RPMI7951 (cell line): ENCODE data around the gene STX4. TPM values are rescaled to one million over a fixed set of nuclear protein-coding genes. Genes with fewer than 3 reads are reported as not detected.

ENCODE experiments used
- DNase-seq: peaks from one replicate; pipeline ENCODE4 v3.0.0-alpha.2; 2012; ENCODE audit warnings: low read depth
- total RNA-seq: library from RNA; depleted of rRNA; stranded (reverse); fragments of >200 nt; shearing (Covaris generic); gene quantifications from 2 replicates; pipeline ENCODE4 v1.2.3, GENCODE V29; 2014; rRNA removed

Gene STX4
- total RNA-seq, 1 experiment from 2014 or later: 23.1 TPM

DNA sequence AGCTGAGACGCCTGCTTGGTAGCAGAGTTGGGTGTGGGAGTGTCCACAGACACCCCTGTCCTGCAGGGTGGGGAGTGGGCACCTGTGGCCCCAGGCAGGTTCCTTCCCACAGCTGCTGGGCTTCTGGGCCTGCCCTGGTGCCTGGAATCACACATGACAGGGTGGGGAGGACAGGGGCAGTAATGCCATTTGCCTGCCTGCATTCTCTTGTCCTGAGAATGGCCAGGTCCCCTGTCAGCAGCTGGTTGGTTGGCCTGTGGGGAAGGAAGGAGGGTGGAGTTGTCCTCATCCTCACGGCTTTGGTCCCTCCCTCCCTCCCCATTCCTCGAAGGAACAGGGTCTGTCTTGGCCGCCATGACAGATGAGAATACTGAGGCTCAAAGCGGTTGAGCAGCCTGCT, 50.2 kb downstream of the STX4 start:
- DNase-seq: no peak

DNA sequence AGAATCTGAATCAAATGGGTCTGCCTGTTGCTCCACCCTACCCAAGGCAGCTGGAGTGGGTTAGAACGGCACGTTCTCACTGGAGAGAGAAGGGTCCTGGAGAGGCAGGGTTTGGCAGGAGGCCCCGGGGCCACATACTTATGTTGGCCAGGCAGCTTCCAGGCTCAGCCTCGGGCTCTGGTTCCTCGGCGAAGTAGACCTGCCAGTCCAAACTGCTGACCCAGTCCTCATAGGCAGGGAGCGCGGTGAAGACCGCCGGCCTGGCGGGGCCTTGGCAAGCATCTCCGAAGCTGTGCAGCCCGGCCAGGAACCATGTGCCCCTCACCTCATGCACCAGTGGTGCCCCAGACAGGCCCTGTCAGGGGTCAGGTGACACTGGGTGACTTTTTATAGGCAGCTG, 50.6 kb downstream of the STX4 start:
- no peak for DNase-seq

DNA sequence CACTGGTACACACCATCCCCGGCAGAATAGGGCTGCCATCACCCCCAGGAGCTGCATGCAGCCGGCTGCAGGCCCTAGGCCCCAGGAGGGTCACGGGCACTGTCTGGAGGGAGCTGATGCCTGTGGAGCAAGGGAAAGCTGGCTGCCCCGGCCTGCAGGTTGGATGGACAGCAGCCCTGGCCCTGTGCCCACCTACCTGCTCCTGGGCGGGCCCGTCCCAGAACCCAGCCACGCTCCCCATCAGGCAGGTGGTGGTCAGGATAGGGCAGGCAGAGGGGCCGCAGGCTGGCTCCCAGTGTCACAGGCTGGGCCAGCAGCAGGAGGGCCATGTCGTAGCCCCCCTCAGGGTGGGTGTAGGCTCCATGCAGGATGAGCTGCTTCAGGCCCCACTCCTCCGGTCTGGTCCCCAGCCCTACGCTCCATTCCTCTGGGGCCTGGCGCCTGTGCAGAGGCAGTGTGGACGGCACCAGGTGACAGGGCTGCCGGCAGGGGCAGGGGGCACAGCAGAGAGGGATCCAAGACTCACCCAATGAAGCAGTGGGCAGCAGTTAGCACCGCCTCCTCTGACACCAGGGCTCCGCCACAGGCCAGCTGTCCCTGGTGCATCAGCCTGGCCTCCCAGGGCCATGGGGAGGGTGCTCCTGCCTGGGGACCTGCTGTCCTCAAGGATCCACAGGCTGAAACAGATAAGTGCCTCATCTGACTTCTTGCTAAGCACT, 51.4 kb downstream of the STX4 start:
- DNase-seq: no peak

DNA sequence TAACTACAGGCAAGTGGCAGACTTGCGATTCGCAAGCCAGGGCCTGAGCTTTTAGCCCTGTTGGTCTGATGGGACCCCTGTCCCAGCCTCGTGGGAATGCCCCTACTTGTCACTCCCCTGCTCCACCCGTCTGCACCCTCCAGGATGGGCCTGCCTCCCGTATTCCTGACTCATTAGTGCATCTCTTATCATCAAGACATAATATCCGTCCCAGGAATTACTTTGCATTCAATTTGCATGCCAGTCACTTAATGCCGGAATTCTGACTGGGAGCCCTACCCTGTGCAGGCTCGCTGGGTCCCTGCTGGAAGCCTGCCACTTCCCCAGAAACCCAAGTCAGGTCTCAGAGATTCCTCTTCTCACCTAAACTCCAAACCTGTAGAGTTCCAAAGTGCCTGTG, 52.1 kb downstream of the STX4 start:
- no peak for DNase-seq

DNA sequence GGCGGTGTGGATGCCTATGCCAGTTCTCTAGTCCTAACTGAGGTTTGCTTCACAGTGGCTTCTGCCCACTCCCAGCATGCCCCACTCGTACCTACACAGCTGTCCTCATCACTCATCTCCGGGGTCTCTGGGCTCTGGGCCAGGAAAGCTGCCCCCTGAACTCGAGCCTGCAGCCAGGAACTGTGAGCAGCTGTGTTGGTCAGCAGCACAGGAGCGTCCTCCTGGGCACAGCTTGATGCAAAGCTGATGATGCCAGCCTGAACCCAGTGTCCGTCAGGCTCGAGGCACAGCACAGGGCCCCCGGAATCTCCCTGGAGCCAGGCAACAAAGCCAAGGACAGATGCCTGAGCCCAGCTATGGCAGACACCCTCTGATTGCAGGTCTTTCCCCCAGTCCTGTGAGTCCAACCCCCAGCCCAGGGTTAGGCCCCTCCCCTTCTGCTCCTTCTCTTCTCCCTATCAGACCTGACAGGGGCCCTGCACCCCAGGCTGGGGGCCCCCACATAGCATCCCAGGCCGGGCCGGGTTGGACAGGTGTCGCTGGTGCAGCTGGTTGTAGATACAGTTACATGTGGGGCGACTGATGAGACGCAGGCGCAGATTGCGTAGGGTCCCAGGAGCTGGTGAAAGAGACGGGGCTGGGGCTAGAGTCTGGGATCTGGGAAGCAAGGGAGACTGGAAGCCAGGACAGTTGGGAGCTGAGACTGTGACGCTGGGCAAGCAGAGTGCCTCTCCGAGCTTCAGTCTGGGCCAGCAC, 52.7 kb downstream of the STX4 start:
- no peak for DNase-seq

DNA sequence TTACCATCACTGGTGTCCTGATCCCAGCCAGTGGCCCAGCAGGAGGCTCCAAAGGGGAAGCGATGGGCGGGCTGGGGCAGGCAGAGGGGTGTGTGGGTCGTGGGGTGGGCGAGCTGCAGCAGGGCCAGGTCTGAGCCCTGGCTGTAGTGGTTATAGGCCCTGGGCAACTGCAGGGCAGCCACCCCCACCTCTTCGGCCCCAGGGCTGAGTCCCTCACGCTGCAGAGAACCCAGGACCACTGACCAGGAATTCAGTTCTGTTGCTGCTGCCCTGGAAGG, 53.2 kb downstream of the STX4 start:
- DNase-seq: no peak

DNA sequence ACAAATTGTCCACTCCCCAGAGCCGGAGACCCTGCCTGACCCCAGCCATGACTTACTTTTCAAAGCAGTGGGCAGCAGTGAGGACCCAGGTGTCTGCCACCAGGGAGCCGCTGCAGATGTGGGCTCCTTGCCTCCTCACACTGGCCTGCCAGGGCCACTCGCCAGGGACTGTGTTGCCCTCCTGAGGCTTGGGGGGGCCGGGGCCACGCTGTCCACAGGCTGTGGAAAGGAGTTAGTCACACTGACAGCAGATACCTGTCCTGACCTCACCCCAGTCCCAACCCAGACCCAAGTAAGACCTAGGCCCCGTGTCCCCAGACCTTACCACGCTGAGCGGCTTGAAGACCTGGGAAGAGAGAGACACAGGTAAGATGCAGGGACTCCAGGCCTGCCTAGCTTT, 54.1 kb downstream of the STX4 start:
- DNase-seq: no peak

DNA sequence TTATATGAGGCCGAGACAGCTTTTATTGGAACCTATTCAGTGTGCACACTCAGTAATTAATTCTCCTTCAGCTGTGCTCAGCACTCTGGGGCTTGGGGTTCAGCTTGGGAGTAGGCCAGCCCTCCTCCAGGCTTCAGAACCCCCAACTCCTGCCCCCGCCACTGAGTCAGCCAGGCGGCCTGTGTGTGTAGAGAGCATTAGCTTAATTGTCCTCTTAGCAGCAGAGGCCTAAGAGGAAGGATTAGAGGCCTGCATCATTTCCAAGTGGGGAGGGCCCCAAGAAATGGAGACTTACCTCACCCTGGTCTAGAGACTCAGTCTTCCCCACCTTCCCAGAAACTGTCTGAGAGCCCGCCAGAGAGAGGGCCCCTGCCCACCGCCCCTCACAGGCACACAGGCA, 54.6 kb downstream of the STX4 start:
- no peak for DNase-seq

DNA sequence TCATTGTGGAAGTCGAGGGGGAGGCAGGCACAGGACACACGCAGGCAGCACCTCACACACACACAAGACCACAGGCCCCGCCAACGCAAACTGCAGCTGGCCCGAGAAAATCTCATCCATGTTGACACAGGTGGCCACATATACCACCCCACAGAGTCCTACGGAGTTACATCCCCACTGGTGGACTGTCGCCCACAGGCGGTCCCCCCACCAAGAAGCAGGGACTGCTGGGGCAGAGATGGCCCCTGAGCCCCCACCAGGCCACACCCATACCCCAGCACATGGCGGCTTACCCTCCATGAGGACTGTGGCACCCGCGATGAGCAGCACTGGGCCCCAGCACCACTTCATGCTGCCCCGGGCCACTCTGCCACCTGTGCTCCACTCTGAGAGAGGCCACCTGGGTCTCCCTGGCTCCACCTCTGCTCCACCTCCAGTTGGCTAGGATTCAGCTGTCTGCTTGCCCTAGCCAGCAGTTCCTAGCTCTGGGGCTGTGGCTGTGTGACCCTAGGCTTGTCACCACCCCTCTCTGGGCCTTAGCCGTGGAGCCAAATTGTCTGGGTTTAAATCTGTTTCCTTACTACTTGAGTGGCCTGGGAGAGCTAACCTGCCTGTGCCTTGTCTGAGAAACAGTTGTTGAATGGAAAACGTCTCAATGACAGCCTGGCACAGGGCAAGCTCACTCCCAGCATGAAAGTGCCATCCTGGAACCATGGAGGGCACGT, 55.3 kb downstream of the STX4 start, which contains the start of gene PRSS53:
TSS of gene PRSS53 (minus strand) at position 485 of the 725 bp plus-strand sequence. CDS start at position 351, 134 bp downstream.
- DNase-seq: no peak

DNA sequence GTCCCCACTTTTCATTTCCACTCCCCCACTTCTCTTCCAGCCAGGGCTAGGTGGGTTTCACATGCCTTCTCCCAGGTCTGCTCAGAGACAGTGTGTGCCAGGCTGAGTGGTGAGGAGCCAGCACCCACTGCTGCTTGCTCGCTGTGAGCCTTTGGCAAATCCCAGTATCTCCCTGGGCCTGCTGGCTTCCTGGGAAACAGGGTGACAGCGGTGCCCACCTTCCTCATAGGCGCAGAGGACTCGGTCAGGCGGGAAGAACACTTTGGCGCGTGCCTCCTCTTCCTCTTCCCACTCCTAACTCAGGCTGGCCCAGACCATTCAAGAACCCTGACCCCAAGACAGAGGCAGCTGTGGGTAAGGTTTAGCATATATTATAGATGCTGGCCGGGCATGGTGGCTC, 55.8 kb downstream of the STX4 start:
- DNase-seq: no peak

Other genes with a start within 250 kb of the STX4 start
- gene ZNF629, start 246.4 kb upstream of the STX4 start, total RNA-seq: 7.5 and 8.3 TPM in 2 replicates
- gene BCL7C, start 139.5 kb upstream of the STX4 start, total RNA-seq: 40.5 and 42.2 TPM in 2 replicates
- 0.24 and 0.39 TPM in 2 replicates for gene CTF1, start 136.9 kb upstream of the STX4 start, total RNA-seq
- gene FBXL19, start 110.0 kb upstream of the STX4 start, total RNA-seq: 3.7 and 8.1 TPM in 2 replicates
- 28.5 and 41.6 TPM in 2 replicates for gene ORAI3, start 84.5 kb upstream of the STX4 start, total RNA-seq
- gene SETD1A, start 75.8 kb upstream of the STX4 start, total RNA-seq: 1.1 and 1.2 TPM in 2 replicates
- gene HSD3B7, start 48.4 kb upstream of the STX4 start, total RNA-seq: 10.9 and 16.3 TPM in 2 replicates
- gene STX1B, start 22.9 kb upstream of the STX4 start, total RNA-seq: 0.29 and 0.60 TPM in 2 replicates
- 3.6 and 6.2 TPM in 2 replicates for gene ZNF668, start 40.7 kb downstream of the STX4 start, total RNA-seq
- 4.3 and 6.7 TPM in 2 replicates for gene ZNF646, start 40.9 kb downstream of the STX4 start, total RNA-seq
- gene PRSS53, start 55.4 kb downstream of the STX4 start, total RNA-seq: 0.60 and 1.3 TPM in 2 replicates
- gene VKORC1, start 61.2 kb downstream of the STX4 start, total RNA-seq: 212 and 281 TPM in 2 replicates
- 33.9 and 42.7 TPM in 2 replicates for gene BCKDK, start 74.8 kb downstream of the STX4 start, total RNA-seq
- gene KAT8, start 84.1 kb downstream of the STX4 start, total RNA-seq: 25.5 and 31.0 TPM in 2 replicates
- gene PRSS8, start 102.2 kb downstream of the STX4 start, total RNA-seq: not detected in 2 replicates
- gene PRSS36, start 116.5 kb downstream of the STX4 start, total RNA-seq: 1.1 and 2.6 TPM in 2 replicates
- gene FUS, start 146.6 kb downstream of the STX4 start, total RNA-seq: 15.3 and 19.0 TPM in 2 replicates
- gene PYCARD, start 169.2 kb downstream of the STX4 start, total RNA-seq: 43.4 and 64.8 TPM in 2 replicates
- gene TRIM72, start 180.6 kb downstream of the STX4 start, total RNA-seq: not detected in 2 replicates
- not detected in 2 replicates for gene PYDC1, start 183.6 kb downstream of the STX4 start, total RNA-seq
- gene ITGAM, start 226.4 kb downstream of the STX4 start, total RNA-seq: not detected in 2 replicates